T-helper 1 cell treated with Interleukin-12 subunit alpha and Interleukin-12 subunit beta and Interleukin-4 antibody, amounts not matched to agents 30 μg/mL and 1 μg/mL, for 36 hours (primary cell): ENCODE data around the gene TCAP.
A peak's percentile ranks its signal among the peaks of the same experiment; 100 is the strongest.

Experiments used
- H3K27ac Mint-ChIP-seq: one replicate; pipeline ENCODE4 v1.8.0; 2021; ENCODE audit warnings: mild to moderate bottlenecking, mixed read lengths
- H3K27me3 Mint-ChIP-seq: one replicate; pipeline ENCODE4 v1.8.0; 2021; ENCODE audit warnings: low read depth, mixed read lengths
- H3K36me3 Mint-ChIP-seq: one replicate; pipeline ENCODE4 v1.8.0; 2021; ENCODE audit warnings: low read depth, mixed read lengths
- H3K4me1 Mint-ChIP-seq: one replicate; pipeline ENCODE4 v1.8.0; 2021; ENCODE audit warnings: low read depth, mixed read lengths
- H3K4me3 Mint-ChIP-seq: one replicate; pipeline ENCODE4 v1.8.0; 2021; ENCODE audit warnings: mild to moderate bottlenecking, moderate library complexity, mixed read lengths
- H3K9me3 Mint-ChIP-seq: one replicate; pipeline ENCODE4 v1.8.0; 2021; ENCODE audit warnings: mixed read lengths

TCAP gene

GRCh38 chr17:39636927-39637736 is 28.0 kb upstream of the TCAP start, which contains the start of gene STARD3:
Gene STARD3, plus strand, starts transcription at chr17:39637144. Its CDS starts 16,388 bp downstream, at chr17:39653532.
- Mint-ChIP-seq H3K4me1 (peaks cover 32% of the 10 kb centered on the region), H3K36me3 (peaks cover 8% of the 10 kb centered on the region), H3K27me3 (no peaks in the 10 kb centered on the region), H3K27ac (peak within 1 kb of the TSS; percentile 74), H3K4me3 (peak within 1 kb of the TSS; percentile 96), H3K9me3 (no peaks in the 10 kb centered on the region)

- Mint-ChIP-seq H3K9me3 (no peaks in the 10 kb centered on the region), H3K36me3 (peaks cover 8% of the 10 kb centered on the region), H3K27ac (peak overlapping the region; percentile 58), H3K27me3 (no peaks in the 10 kb centered on the region), H3K4me3 (peak overlapping the region; percentile 96), H3K4me1 (peaks cover 40% of the 10 kb centered on the region)
These were observed 26.8 kb upstream of the TCAP start for GRCh38 chr17:39638317-39638716.

GRCh38 chr17:39639043-39639442 is 26.1 kb upstream of the TCAP start:
- H3K27ac Mint-ChIP-seq: no peak overlapping the region
- H3K27me3 Mint-ChIP-seq: no peaks in the 10 kb centered on the region
- H3K9me3 Mint-ChIP-seq: no peaks in the 10 kb centered on the region
- peaks cover 40% of the 10 kb centered on the region for H3K4me1 Mint-ChIP-seq
- peaks cover 11% of the 10 kb centered on the region for H3K36me3 Mint-ChIP-seq
- H3K4me3 Mint-ChIP-seq: no peak overlapping the region

GRCh38 chr17:39639566-39640458 is 25.3 kb upstream of the TCAP start:
- Mint-ChIP-seq H3K27me3 (no peaks in the 10 kb centered on the region), H3K4me3 (no peak overlapping the region), H3K36me3 (peaks cover 11% of the 10 kb centered on the region), H3K4me1 (peaks cover 41% of the 10 kb centered on the region), H3K27ac (no peak overlapping the region), H3K9me3 (no peaks in the 10 kb centered on the region)

- Mint-ChIP-seq H3K27ac (no peak overlapping the region), H3K36me3 (peaks cover 11% of the 10 kb centered on the region), H3K9me3 (no peaks in the 10 kb centered on the region), H3K4me1 (peaks cover 41% of the 10 kb centered on the region), H3K4me3 (no peak overlapping the region), H3K27me3 (no peaks in the 10 kb centered on the region)
These were observed 24.5 kb upstream of the TCAP start for GRCh38 chr17:39640591-39641031.

GRCh38 chr17:39641097-39641496 is 24.1 kb upstream of the TCAP start:
- peaks cover 11% of the 10 kb centered on the region for H3K36me3 Mint-ChIP-seq
- no peak overlapping the region for H3K4me3 Mint-ChIP-seq
- peaks cover 40% of the 10 kb centered on the region for H3K4me1 Mint-ChIP-seq
- H3K9me3 Mint-ChIP-seq: no peaks in the 10 kb centered on the region
- H3K27ac Mint-ChIP-seq: no peak overlapping the region
- no peaks in the 10 kb centered on the region for H3K27me3 Mint-ChIP-seq

GRCh38 chr17:39641883-39642282 is 23.3 kb upstream of the TCAP start:
- peaks cover 36% of the 10 kb centered on the region for H3K4me1 Mint-ChIP-seq
- peaks cover 11% of the 10 kb centered on the region for H3K36me3 Mint-ChIP-seq
- no peak overlapping the region for H3K4me3 Mint-ChIP-seq
- no peak overlapping the region for H3K27ac Mint-ChIP-seq
- no peaks in the 10 kb centered on the region for H3K27me3 Mint-ChIP-seq
- H3K9me3 Mint-ChIP-seq: no peaks in the 10 kb centered on the region

GRCh38 chr17:39642291-39643074 is 22.7 kb upstream of the TCAP start:
- Mint-ChIP-seq H3K4me1 (peaks cover 36% of the 10 kb centered on the region), H3K27me3 (no peaks in the 10 kb centered on the region), H3K27ac (peak overlapping the region; percentile 12), H3K4me3 (no peak overlapping the region), H3K9me3 (no peaks in the 10 kb centered on the region), H3K36me3 (peaks cover 11% of the 10 kb centered on the region)

- Mint-ChIP-seq H3K36me3 (peaks cover 8% of the 10 kb centered on the region), H3K9me3 (no peaks in the 10 kb centered on the region), H3K27ac (no peak overlapping the region), H3K4me3 (no peak overlapping the region), H3K27me3 (no peaks in the 10 kb centered on the region), H3K4me1 (peaks cover 28% of the 10 kb centered on the region)
These were observed 21.9 kb upstream of the TCAP start for GRCh38 chr17:39643271-39643670.

- H3K4me1 Mint-ChIP-seq: peaks cover 11% of the 10 kb centered on the region
- H3K27ac Mint-ChIP-seq: no peak overlapping the region
- H3K4me3 Mint-ChIP-seq: no peak overlapping the region
- H3K9me3 Mint-ChIP-seq: no peaks in the 10 kb centered on the region
- no peaks in the 10 kb centered on the region for H3K27me3 Mint-ChIP-seq
- H3K36me3 Mint-ChIP-seq: peaks cover 4% of the 10 kb centered on the region
These were observed 17.9 kb upstream of the TCAP start for GRCh38 chr17:39647256-39647655.

- Mint-ChIP-seq H3K27me3 (no peaks in the 10 kb centered on the region), H3K36me3 (peaks cover 5% of the 10 kb centered on the region)
These were observed 16.4 kb upstream of the TCAP start for GRCh38 chr17:39648616-39649366.

GRCh38 chr17:39650121-39650579 is 15.0 kb upstream of the TCAP start:
- peaks cover 13% of the 10 kb centered on the region for H3K4me1 Mint-ChIP-seq
- H3K36me3 Mint-ChIP-seq: peaks cover 5% of the 10 kb centered on the region
- H3K4me3 Mint-ChIP-seq: no peak overlapping the region
- H3K9me3 Mint-ChIP-seq: no peaks in the 10 kb centered on the region
- no peaks in the 10 kb centered on the region for H3K27me3 Mint-ChIP-seq
- no peak overlapping the region for H3K27ac Mint-ChIP-seq

More at GRCh38 chr17:39648616-39649366, 16.4 kb upstream of the TCAP start:
- Mint-ChIP-seq H3K4me3 (no peak overlapping the region), H3K9me3 (no peaks in the 10 kb centered on the region), H3K4me1 (peaks cover 8% of the 10 kb centered on the region), H3K27ac (no peak overlapping the region)

GRCh38 chr17:39651923-39652586 is 13.1 kb upstream of the TCAP start:
- peaks cover 8% of the 10 kb centered on the region for H3K36me3 Mint-ChIP-seq
- H3K27me3 Mint-ChIP-seq: no peaks in the 10 kb centered on the region
- peak overlapping the region; percentile 21 for H3K27ac Mint-ChIP-seq
- H3K9me3 Mint-ChIP-seq: no peaks in the 10 kb centered on the region
- H3K4me1 Mint-ChIP-seq: peaks cover 17% of the 10 kb centered on the region
- H3K4me3 Mint-ChIP-seq: no peak overlapping the region
